Liver (tissue), 9 donors: ENCODE data around the gene CA10. TPM values are rescaled to one million over a fixed set of nuclear protein-coding genes. Genes with fewer than 3 reads are reported as not detected.

Experiments used
- DNase-seq: peaks from one replicate; pipeline ENCODE4 v3.0.0-alpha.2; 2017; ENCODE audit warnings: low spot score
- H3K27ac ChIP-seq, 2 donors: one replicate each; pipeline ENCODE4 v1.7.0; 2013; ENCODE audit warnings: inconsistent platforms in 2 of 2, low read length in 2 of 2, control low read depth in 1 of 2, low read depth in 1 of 2, mild to moderate bottlenecking in 1 of 2
- H3K27me3 ChIP-seq, 4 donors: one replicate each; pipeline versions ENCODE4 v1.6.1 to v1.7.0; 2013; ENCODE audit warnings: low read length in 3 of 4, inconsistent platforms in 1 of 4, mild to moderate bottlenecking in 1 of 4, moderate library complexity in 1 of 4; ENCODE audit not compliant: control insufficient read depth in 4 of 4, insufficient read depth in 4 of 4
- H3K36me3 ChIP-seq, 4 donors: one replicate each; pipeline versions ENCODE4 v1.6.1 to v1.7.0; 2013; ENCODE audit warnings: low read length in 3 of 4, mild to moderate bottlenecking in 3 of 4, low read depth in 1 of 4, moderate library complexity in 1 of 4; ENCODE audit not compliant: control insufficient read depth in 4 of 4, insufficient read depth in 3 of 4
- H3K4me1 ChIP-seq, 4 donors: one replicate each; pipeline versions ENCODE4 v1.6.1 to v1.7.0; 2013; ENCODE audit warnings: low read length in 3 of 4, mild to moderate bottlenecking in 3 of 4, moderate library complexity in 1 of 4; ENCODE audit not compliant: control insufficient read depth in 4 of 4, insufficient read depth in 4 of 4
- H3K4me3 ChIP-seq, 3 donors: one replicate each; pipeline versions ENCODE4 v1.6.1 to v1.7.0; 2013; ENCODE audit warnings: low read length in 3 of 3, control low read depth in 1 of 3, low read depth in 1 of 3, mild to moderate bottlenecking in 1 of 3
- H3K9ac ChIP-seq, 2 donors: one replicate each; pipeline ENCODE4 v1.7.0; 2013; ENCODE audit warnings: low read length in 2 of 2, mild to moderate bottlenecking in 2 of 2, moderate library complexity in 2 of 2, control low read depth in 1 of 2, low read depth in 1 of 2
- H3K9me3 ChIP-seq, 4 donors: one replicate each; pipeline versions ENCODE4 v1.6.1 to v1.7.0; 2013; ENCODE audit warnings: low read length in 3 of 4; ENCODE audit not compliant: control insufficient read depth in 4 of 4
- EGR1 ChIP-seq, 2 donors: IDR thresholded peaks; 2 replicates each; pipeline ENCODE4 v1.6.1; 2016 to 2018; ENCODE audit warnings: antibody characterized with exemption in 2 of 2, low read depth in 2 of 2
- FOXA1 ChIP-seq: IDR thresholded peaks from 2 replicates; pipeline ENCODE4 v1.6.1; 2016; ENCODE audit warnings: antibody characterized with exemption
- FOXA2 ChIP-seq: IDR thresholded peaks from 2 replicates; pipeline ENCODE4 v1.6.1; 2016; ENCODE audit warnings: antibody characterized with exemption
- GABPA ChIP-seq, 2 donors: IDR thresholded peaks in 1 of 2; conservative IDR thresholded peaks in 1 of 2; 2 replicates each; pipeline ENCODE4 v1.6.1; 2016; ENCODE audit warnings: antibody characterized with exemption in 2 of 2, mild to moderate bottlenecking in 1 of 2, moderate library complexity in 1 of 2
- HNF4A ChIP-seq, 2 donors: conservative IDR thresholded peaks; 2 replicates each; pipeline ENCODE4 v1.6.1; 2016; ENCODE audit warnings: antibody characterized with exemption in 2 of 2, mild to moderate bottlenecking in 2 of 2
- NR2F2 ChIP-seq: IDR thresholded peaks from 2 replicates; pipeline ENCODE4 v1.6.1; 2016; ENCODE audit warnings: antibody characterized with exemption
- RAD21 ChIP-seq, 2 donors: IDR thresholded peaks; 2 replicates each; pipeline ENCODE4 v1.6.1; 2016; ENCODE audit warnings: antibody characterized with exemption in 2 of 2, mild to moderate bottlenecking in 2 of 2
- REST ChIP-seq: IDR thresholded peaks from 2 replicates; pipeline ENCODE4 v1.6.1; 2016; ENCODE audit warnings: antibody characterized with exemption, mild to moderate bottlenecking
- RXRA ChIP-seq, 2 donors: IDR thresholded peaks; 2 replicates each; pipeline ENCODE4 v1.6.1; 2017 to 2018; ENCODE audit warnings: antibody characterized with exemption in 2 of 2, mild to moderate bottlenecking in 1 of 2
- SP1 ChIP-seq: IDR thresholded peaks from 2 replicates; pipeline ENCODE4 v1.6.1; 2018; ENCODE audit warnings: antibody characterized with exemption, mild to moderate bottlenecking
- TAF1 ChIP-seq: conservative IDR thresholded peaks from 2 replicates; pipeline ENCODE4 v1.6.1; 2016; ENCODE audit warnings: antibody characterized with exemption, mild to moderate bottlenecking
- YY1 ChIP-seq: IDR thresholded peaks from 2 replicates; pipeline ENCODE4 v1.6.1; 2016; ENCODE audit warnings: antibody characterized with exemption, mild to moderate bottlenecking
- WGBS: extraction: QIAGEN DNeasy Blood & Tissue Kit; methylation state at CpG from one replicate; pipeline ENCODE4 v1.1.7; 2013; 5-methylcytosine and 5-hydroxymethylcytosine counted together
- polyA plus RNA-seq, 2 donors: library from polyadenylated mRNA; stranded (reverse) in 1 of 2; unstranded in 1 of 2; fragments of 200-250 nt in 1 of 2; fragments of >200 nt in 1 of 2; fragmentation: Nextera tagmentation in 1 of 2; extraction: Ambion mirVana in 1 of 2; gene quantifications; one replicate each; pipeline versions ENCODE4 v1.2.1 to v1.2.3, GENCODE V29; 2013 to 2015
- total RNA-seq, 2 donors: library from RNA; depleted of rRNA; stranded (reverse); fragments of >200 nt; gene quantifications; one replicate each; pipeline ENCODE4 v1.2.3, GENCODE V29; 2014
- TF ChIP-seq, protein P1 (sequence below): fragments of 150-350 bp; IDR thresholded peaks from 2 replicates; pipeline ENCODE4 v1.5.1; 2017; ENCODE audit warnings: improper control_type of control experiment, low read depth, low read length; ENCODE audit not compliant: missing input control
- TF ChIP-seq, protein P2 (sequence below): IDR thresholded peaks from 2 replicates; pipeline ENCODE4 v1.6.1; 2016; ENCODE audit warnings: antibody characterized with exemption
- TF ChIP-seq, protein P3 (sequence below): IDR thresholded peaks from 2 replicates; pipeline ENCODE4 v1.6.1; 2016; ENCODE audit warnings: antibody characterized with exemption
- donor health status: healthy.
- donor health status: healthy.
- donor health status: healthy.
- donor health status: healthy.
- donor health status: healthy.

CA10 gene
- total and polyA plus RNA-seq, 4 donors = 0.05 TPM; not detected in 3

DNA sequence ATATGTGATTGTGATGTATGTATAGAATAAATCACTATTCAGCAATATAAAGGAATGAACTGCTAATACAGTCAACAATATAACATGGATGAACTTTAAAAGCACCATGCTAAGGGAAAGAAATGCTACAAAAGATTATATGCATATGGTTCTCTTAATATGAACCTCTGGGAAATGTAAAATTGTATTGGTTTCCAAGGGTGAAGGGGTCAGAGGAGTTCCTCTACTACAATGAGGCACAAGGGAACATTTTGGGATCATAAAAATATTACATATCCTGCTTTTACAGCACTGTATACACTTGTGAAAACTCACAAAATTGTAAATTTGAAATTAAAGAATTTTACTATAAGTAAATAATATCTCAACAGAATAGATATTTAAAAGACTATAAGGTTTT, 111.4 kb downstream of the CA10 start (continued):
- TF ChIP-seq, protein P1, sequence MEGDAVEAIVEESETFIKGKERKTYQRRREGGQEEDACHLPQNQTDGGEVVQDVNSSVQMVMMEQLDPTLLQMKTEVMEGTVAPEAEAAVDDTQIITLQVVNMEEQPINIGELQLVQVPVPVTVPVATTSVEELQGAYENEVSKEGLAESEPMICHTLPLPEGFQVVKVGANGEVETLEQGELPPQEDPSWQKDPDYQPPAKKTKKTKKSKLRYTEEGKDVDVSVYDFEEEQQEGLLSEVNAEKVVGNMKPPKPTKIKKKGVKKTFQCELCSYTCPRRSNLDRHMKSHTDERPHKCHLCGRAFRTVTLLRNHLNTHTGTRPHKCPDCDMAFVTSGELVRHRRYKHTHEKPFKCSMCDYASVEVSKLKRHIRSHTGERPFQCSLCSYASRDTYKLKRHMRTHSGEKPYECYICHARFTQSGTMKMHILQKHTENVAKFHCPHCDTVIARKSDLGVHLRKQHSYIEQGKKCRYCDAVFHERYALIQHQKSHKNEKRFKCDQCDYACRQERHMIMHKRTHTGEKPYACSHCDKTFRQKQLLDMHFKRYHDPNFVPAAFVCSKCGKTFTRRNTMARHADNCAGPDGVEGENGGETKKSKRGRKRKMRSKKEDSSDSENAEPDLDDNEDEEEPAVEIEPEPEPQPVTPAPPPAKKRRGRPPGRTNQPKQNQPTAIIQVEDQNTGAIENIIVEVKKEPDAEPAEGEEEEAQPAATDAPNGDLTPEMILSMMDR = no peak
- no peak for TF ChIP-seq RAD21 (IDR thresholded peaks at IDR 0.05)

DNA sequence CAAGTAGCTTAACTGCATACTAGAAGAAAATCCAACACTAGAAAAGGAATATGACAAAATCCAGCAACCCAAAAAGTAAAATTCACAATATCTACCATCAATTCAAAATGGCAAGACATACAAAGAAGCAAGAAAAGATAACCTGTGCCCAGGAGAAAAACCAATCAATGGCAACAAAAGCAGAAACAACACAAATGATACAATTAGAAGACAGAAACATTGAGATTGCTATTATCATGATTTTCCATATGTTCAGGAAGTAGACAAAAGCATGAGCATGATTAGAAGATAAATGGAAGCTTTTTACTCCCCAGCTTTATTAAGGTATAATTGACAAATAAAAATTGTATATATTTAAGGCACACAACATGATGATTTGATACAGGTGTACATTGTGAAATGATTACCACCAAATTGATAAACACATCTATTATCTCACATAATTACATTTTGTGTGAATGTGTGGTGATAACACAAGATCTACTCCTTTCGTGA, 117.3 kb downstream of the CA10 start:
- Histone ChIP-seq H3K9ac (no peak overlapping the region), H3K4me3 (no peak overlapping the region), H3K4me1 (no peaks in the 10 kb centered on the region), H3K36me3 (no peaks in the 10 kb centered on the region), H3K27ac (no peak overlapping the region), H3K9me3 (no peaks in the 10 kb centered on the region), H3K27me3 (peaks cover 0 to 11% (median 0%) of the 10 kb centered on the region in 4 donors)
- WGBS = 73% methylated on average over 1 of the region's 1 CpG
- no peak for DNase-seq
- TF ChIP-seq EGR1 (IDR thresholded peaks at IDR 0.05; ENCODE audit: low read depth in 2 of 2) (no peak), SP1 (no peak), HNF4A (conservative IDR thresholded peaks at IDR 0.05) (no peak), YY1 (no peak), TAF1 (no peak), RXRA (IDR thresholded peaks at IDR 0.05) (no peak), FOXA2 (no peak)
- TF ChIP-seq, protein P2, sequence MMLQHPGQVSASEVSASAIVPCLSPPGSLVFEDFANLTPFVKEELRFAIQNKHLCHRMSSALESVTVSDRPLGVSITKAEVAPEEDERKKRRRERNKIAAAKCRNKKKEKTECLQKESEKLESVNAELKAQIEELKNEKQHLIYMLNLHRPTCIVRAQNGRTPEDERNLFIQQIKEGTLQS = no peak

- peaks cover 0 to 15% (median 0%) of the 10 kb centered on the region in 4 donors for H3K27me3 ChIP-seq
- TF ChIP-seq GABPA (IDR thresholded peaks at IDR 0.05 in 1 of 2, conservative IDR thresholded peaks at IDR 0.05 in 1 of 2) = no peak
- no peak for TF ChIP-seq TAF1
- TF ChIP-seq, protein P2 = no peak
- TF ChIP-seq NR2F2 = no peak
- no peak for TF ChIP-seq FOXA2
- TF ChIP-seq, protein P3, sequence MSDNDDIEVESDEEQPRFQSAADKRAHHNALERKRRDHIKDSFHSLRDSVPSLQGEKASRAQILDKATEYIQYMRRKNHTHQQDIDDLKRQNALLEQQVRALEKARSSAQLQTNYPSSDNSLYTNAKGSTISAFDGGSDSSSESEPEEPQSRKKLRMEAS = no peak
- no peak for TF ChIP-seq EGR1 (IDR thresholded peaks at IDR 0.05; ENCODE audit: low read depth in 2 of 2)
- TF ChIP-seq YY1 = no peak
- no peak for TF ChIP-seq REST
- TF ChIP-seq FOXA1 = no peak
- TF ChIP-seq, protein P1 = no peak
- no peak for TF ChIP-seq RAD21 (IDR thresholded peaks at IDR 0.05)
- no peak for TF ChIP-seq SP1
- H3K4me1 ChIP-seq = no peaks in the 10 kb centered on the region
- DNase-seq = no peak
- H3K27ac ChIP-seq = no peak overlapping the region
- H3K36me3 ChIP-seq = no peaks in the 10 kb centered on the region
- H3K9ac ChIP-seq = no peak overlapping the region
- no peak overlapping the region for H3K4me3 ChIP-seq
- no peaks in the 10 kb centered on the region for H3K9me3 ChIP-seq
Observed at GRCh38 chr17:52036416-52036815, 122.1 kb downstream of the CA10 start.
